HCT116 (cell line): ENCODE measurements around the gene RAB40C. TPM values are rescaled to one million over a fixed set of nuclear protein-coding genes. Genes with fewer than 3 reads are reported as not detected.

Experiments used
- ATAC-seq: fragments of 200-7000 bp; cut with Tn5 transposase; 2 replicates; pipeline ENCODE4 v1.9.1; 2020; ENCODE audit warnings: mild to moderate bottlenecking, moderate library complexity
- BruUV-seq: library from RNA; stranded (reverse); fragments of 400-500 nt; replicated peaks from 2 replicates; lab custom pipeline; 2021; lab: Mats Ljungman, UMichigan
- CTCF ChIA-PET: fragments of 300-600 bp; sonication (Branson Sonifier 250); formaldehyde crosslinking; loops from one replicate; lab custom pipeline; 2021; ENCODE audit warnings: antibody characterized with exemption; lab: Charles Lee
- POLR2A ChIA-PET: fragments of 300-600, 350-600 bp; sonication (Branson Sonifier 250); formaldehyde crosslinking; loops from one replicate; lab custom pipeline; 2021; ENCODE audit warnings: antibody characterized with exemption; lab: Charles Lee
- RAD21 ChIA-PET, 2 experiments: fragments of 300-600 bp; sonication (Branson Sonifier 250); formaldehyde crosslinking; loops; one replicate each; lab custom pipeline; 2023; ENCODE audit warnings: low total read pairs in 2 of 2; ENCODE audit not compliant: uncharacterized antibody in 2 of 2, unreplicated experiment in 2 of 2, low non-redundant PET in 1 of 2; lab: Charles Lee
- DNase-seq: peaks from one replicate; pipeline ENCODE4 v3.0.0-alpha.2; 2010; ENCODE audit warnings: low read depth, low spot score
- H2AFZ ChIP-seq: fragments of 200-600 bp; shearing (Covaris generic), sonication (generic); 2 replicates; pipeline ENCODE4 v1.6.1; 2017; ENCODE audit warnings: low read depth, mixed run types, mixed read lengths, antibody characterized with exemption, low read length; ENCODE audit not compliant: poor library complexity, severe bottlenecking
- H3K27ac ChIP-seq: 2 replicates; pipeline ENCODE4 v1.5.1; 2012; ENCODE audit warnings: low read depth, low read length
- H3K27me3 ChIP-seq: fragments of 200-600 bp; sonication (generic); 2 replicates; pipeline ENCODE4 v1.6.1; 2016; ENCODE audit warnings: mixed run types, low read length, mixed read lengths; ENCODE audit not compliant: insufficient read depth
- H3K36me3 ChIP-seq, 2 experiments: fragments of 200-500 bp in 1 of 2; fragments of 200-600 bp in 1 of 2; sonication (Bioruptor generic) in 1 of 2; sonication (generic) in 1 of 2; 2 replicates each; pipeline versions ENCODE4 v1.5.1 to v1.6.1; 2014 to 2016; ENCODE audit warnings: low read length in 2 of 2, inconsistent platforms in 1 of 2, mixed read lengths in 1 of 2, mixed run types in 1 of 2; ENCODE audit not compliant: insufficient read depth in 2 of 2, control insufficient read depth in 1 of 2
- H3K4me1 ChIP-seq, 2 experiments: fragments of 200-600 bp in 1 of 2; sonication (generic) in 1 of 2; 2 replicates each; pipeline versions ENCODE4 v1.5.1 to v1.6.1; 2012 to 2017; ENCODE audit warnings: low read length in 2 of 2, inconsistent platforms in 1 of 2, mild to moderate bottlenecking in 1 of 2, mixed read lengths in 1 of 2, mixed run types in 1 of 2, moderate library complexity in 1 of 2; ENCODE audit not compliant: insufficient read depth in 2 of 2, control insufficient read depth in 1 of 2
- H3K4me2 ChIP-seq: fragments of 200-600 bp; sonication (generic); 2 replicates; pipeline ENCODE4 v1.6.1; 2017; ENCODE audit warnings: mixed run types, low read length, mixed read lengths
- H3K4me3 ChIP-seq, 2 experiments: fragments of 200-600 bp in 1 of 2; sonication (generic) in 1 of 2; replicated peaks in 1 of 2; 2 replicates each; pipeline ENCODE4 v1.5.1; 2011 to 2016; ENCODE audit warnings: low read length in 2 of 2, control low read depth in 1 of 2, low read depth in 1 of 2, mild to moderate bottlenecking in 1 of 2, mixed read lengths in 1 of 2, mixed run types in 1 of 2
- H3K79me2 ChIP-seq: fragments of 200-600 bp; sonication (generic); 2 replicates; pipeline ENCODE4 v1.6.1; 2017; ENCODE audit warnings: mild to moderate bottlenecking, mixed run types, low read length, moderate library complexity, mixed read lengths; ENCODE audit not compliant: insufficient read depth
- H3K9ac ChIP-seq: fragments of 200-600 bp; sonication (generic); 2 replicates; pipeline ENCODE4 v1.6.1; 2016; ENCODE audit warnings: low read length, mixed read lengths
- H3K9me2 ChIP-seq: fragments of 200-600 bp; sonication (generic), shearing (Covaris generic); 2 replicates; pipeline ENCODE4 v1.6.1; 2017; ENCODE audit warnings: mixed run types, mild to moderate bottlenecking, moderate library complexity; ENCODE audit not compliant: insufficient read depth
- H3K9me3 ChIP-seq, 2 experiments: fragments of 200-500 bp in 1 of 2; fragments of 200-600 bp in 1 of 2; sonication (Bioruptor generic) in 1 of 2; sonication (generic) in 1 of 2; 2 replicates each; pipeline ENCODE4 v1.6.1; 2014 to 2017; ENCODE audit warnings: low read length in 2 of 2, mixed read lengths in 2 of 2, inconsistent platforms in 1 of 2, low read depth in 1 of 2, mild to moderate bottlenecking in 1 of 2, mixed run types in 1 of 2, moderate library complexity in 1 of 2; ENCODE audit not compliant: control insufficient read depth in 1 of 2, insufficient read depth in 1 of 2
- H4K20me1 ChIP-seq: fragments of 200-600 bp; sonication (generic), shearing (Covaris generic); 2 replicates; pipeline ENCODE4 v1.6.1; 2017; ENCODE audit warnings: mixed run types, mild to moderate bottlenecking, moderate library complexity; ENCODE audit not compliant: insufficient read depth
- ATF3 ChIP-seq: IDR thresholded peaks from 2 replicates; pipeline ENCODE4 v1.6.1; 2012
- CBX3 ChIP-seq: IDR thresholded peaks from 2 replicates; pipeline ENCODE4 v1.6.1; 2012; ENCODE audit warnings: low read depth
- CEBPB ChIP-seq: IDR thresholded peaks from 2 replicates; pipeline ENCODE4 v1.6.1; 2012; ENCODE audit warnings: low read depth
- CTCF ChIP-seq, 3 experiments: fragments of 200-600 bp in 1 of 3; sonication (generic) in 1 of 3; IDR thresholded peaks in 2 of 3; conservative IDR thresholded peaks in 1 of 3; 2 replicates each; pipeline ENCODE4 v1.5.1; 2012 to 2017; ENCODE audit warnings: low read depth in 2 of 3, low read length in 2 of 3, antibody characterized with exemption in 1 of 3, borderline replicate concordance in 1 of 3, control low read depth in 1 of 3, mild to moderate bottlenecking in 1 of 3, mixed read lengths in 1 of 3, mixed run types in 1 of 3, moderate library complexity in 1 of 3; ENCODE audit not compliant: insufficient read depth in 1 of 3
- ELF1 ChIP-seq: IDR thresholded peaks from 2 replicates; pipeline ENCODE4 v1.6.1; 2012; ENCODE audit warnings: low read depth, borderline replicate concordance
- MAX ChIP-seq: IDR thresholded peaks from 2 replicates; pipeline ENCODE4 v1.6.1; 2012
- POLR2A ChIP-seq: IDR thresholded peaks from 2 replicates; pipeline ENCODE4 v1.7.0; 2011; ENCODE audit warnings: borderline replicate concordance; ENCODE audit not compliant: insufficient read depth, insufficient read length; ENCODE audit errors: extremely low read depth
- POLR2AphosphoS5 ChIP-seq: IDR thresholded peaks from 2 replicates; pipeline ENCODE4 v1.6.1; 2011; ENCODE audit warnings: mild to moderate bottlenecking, low read depth, low read length, moderate library complexity
- RAD21 ChIP-seq: IDR thresholded peaks from 2 replicates; pipeline ENCODE4 v1.6.1; 2012; ENCODE audit warnings: low read depth, mild to moderate bottlenecking
- REST ChIP-seq: IDR thresholded peaks from 2 replicates; pipeline ENCODE4 v1.6.1; 2012; ENCODE audit warnings: low read depth
- SP1 ChIP-seq: IDR thresholded peaks from 2 replicates; pipeline ENCODE4 v1.6.1; 2012; ENCODE audit warnings: low read depth
- SRF ChIP-seq: IDR thresholded peaks from 2 replicates; pipeline ENCODE4 v1.6.1; 2012; ENCODE audit warnings: low read depth
- ZNF274 ChIP-seq: fragments of 200-500 bp; sonication (Bioruptor generic); IDR thresholded peaks from 2 replicates; pipeline ENCODE4 v1.6.1; 2014; ENCODE audit warnings: mild to moderate bottlenecking, low read depth, low read length, inconsistent platforms
- intact Hi-C: fragments of 100-400 bp; cut with micrococcal nuclease; formaldehyde crosslinking; loops from 2 replicates; pipeline ENCODE4 v1.10.0; 2022
- total RNA-seq: library from RNA; stranded (reverse); gene quantifications from one replicate; pipeline ENCODE4 v1.2.1, GENCODE V29; 2021; ENCODE audit not compliant: unreplicated experiment

RAB40C gene
- total RNA-seq, 1 experiment from 2014 or later, result 14.1 TPM

GRCh38 chr16:648781-649589 lies 59.1 kb downstream of the RAB40C start, which contains the start of gene WDR90 (continued):
- no peak for TF ChIP-seq REST

GRCh38 chr16:649631-650030 lies 59.8 kb downstream of the RAB40C start:
- RAD21 ChIA-PET, result no interaction called here
- ATAC-seq, result peak; percentile 10
- Histone ChIP-seq H3K27ac (peak overlapping the region; percentile 96), H3K79me2 (peaks cover 21% of the 10 kb centered on the region), H3K27me3 (no peaks in the 10 kb centered on the region), H3K4me2 (peak overlapping the region; percentile 84), H3K4me1 (peaks cover 13 to 33% of the 10 kb centered on the region in 2 experiments), H4K20me1 (no peaks in the 10 kb centered on the region), H3K9me3 (no peaks in the 10 kb centered on the region), H3K9me2 (no peaks in the 10 kb centered on the region), H3K36me3 (no peaks in the 10 kb centered on the region), H2AFZ (no peak overlapping the region), H3K9ac (peak overlapping the region; percentile 82), H3K4me3 (peak overlapping the region; percentile 64 to 68)
- CTCF ChIA-PET, result interaction anchor here (1.9 to 2.3 kb wide), 2 partner anchors 10 to 29 kb away, joined by 5 to 13 read pairs; no protein-coding TSS in a partner anchor
- BruUV-seq, result no TSS peak
- POLR2A ChIA-PET, result no interaction called here
- no peak for DNase-seq
- intact Hi-C loops, result no loop called here
- no peak for TF ChIP-seq ATF3
- TF ChIP-seq POLR2AphosphoS5, result no peak
- no peak for TF ChIP-seq CBX3
- TF ChIP-seq ZNF274, result no peak
- TF ChIP-seq RAD21, result no peak
- no peak for TF ChIP-seq SRF
- TF ChIP-seq ELF1, result no peak
- TF ChIP-seq MAX, result no peak
- no peak for TF ChIP-seq SP1
- no peak for TF ChIP-seq POLR2A
- no peak for TF ChIP-seq REST
- TF ChIP-seq CTCF (IDR thresholded peaks at IDR 0.05 in 2 of 3, conservative IDR thresholded peaks at IDR 0.05 in 1 of 3; ENCODE audit: borderline replicate concordance in 1 of 3, insufficient read depth in 1 of 3, low read depth in 2 of 3, low read length in 2 of 3), result no peak
- no peak for TF ChIP-seq CEBPB
